Glutamatergic neuron (in vitro differentiated cells): Measurements from ENCODE around the gene ATXN10. TPM values are rescaled to one million over a fixed set of nuclear protein-coding genes. Genes with fewer than 3 reads are reported as not detected.

Experiments used
- DNase-seq: peaks from one replicate; pipeline ENCODE4 v3.0.0; 2022
- H3K27ac Mint-ChIP-seq: one replicate; pipeline ENCODE4 v1.8.0; 2020; ENCODE audit warnings: mild to moderate bottlenecking, mixed read lengths, inconsistent platforms; ENCODE audit not compliant: unreplicated experiment
- H3K27me3 Mint-ChIP-seq: one replicate; pipeline ENCODE4 v1.8.0; 2020; ENCODE audit warnings: mild to moderate bottlenecking, moderate library complexity, mixed read lengths, inconsistent platforms; ENCODE audit not compliant: unreplicated experiment
- H3K36me3 Mint-ChIP-seq: one replicate; pipeline ENCODE4 v1.8.0; 2020; ENCODE audit warnings: mild to moderate bottlenecking, mixed read lengths, inconsistent platforms; ENCODE audit not compliant: unreplicated experiment
- H3K4me1 Mint-ChIP-seq: one replicate; pipeline ENCODE4 v1.8.0; 2020; ENCODE audit warnings: mild to moderate bottlenecking, low read depth, mixed read lengths, inconsistent platforms; ENCODE audit not compliant: unreplicated experiment
- H3K4me3 Mint-ChIP-seq: one replicate; pipeline ENCODE4 v1.8.0; 2020; ENCODE audit warnings: mild to moderate bottlenecking, mixed read lengths, inconsistent platforms; ENCODE audit not compliant: unreplicated experiment
- H3K9me3 Mint-ChIP-seq: one replicate; pipeline ENCODE4 v1.8.0; 2020; ENCODE audit warnings: mild to moderate bottlenecking, moderate library complexity, mixed read lengths, inconsistent platforms; ENCODE audit not compliant: unreplicated experiment
- total RNA-seq: library from RNA; stranded (reverse); fragmentation: NEBNext Ultra II Directional; extraction: Animal tissue kit (Norgen Biotek cat#: 25700); gene quantifications from one replicate; pipeline ENCODE4 v1.2.1, GENCODE V29; 2021; ENCODE audit not compliant: unreplicated experiment
- TF ChIP-seq, protein P1 (sequence below): fragments of 200-600 bp; sonication (generic); IDR thresholded peaks from one replicate; pipeline ENCODE4 v1.5.0; 2021; ENCODE audit not compliant: partially characterized antibody, unreplicated experiment

The ATXN10 gene
- total RNA-seq, 1 donor from 2014 or later = 191 TPM

DNA sequence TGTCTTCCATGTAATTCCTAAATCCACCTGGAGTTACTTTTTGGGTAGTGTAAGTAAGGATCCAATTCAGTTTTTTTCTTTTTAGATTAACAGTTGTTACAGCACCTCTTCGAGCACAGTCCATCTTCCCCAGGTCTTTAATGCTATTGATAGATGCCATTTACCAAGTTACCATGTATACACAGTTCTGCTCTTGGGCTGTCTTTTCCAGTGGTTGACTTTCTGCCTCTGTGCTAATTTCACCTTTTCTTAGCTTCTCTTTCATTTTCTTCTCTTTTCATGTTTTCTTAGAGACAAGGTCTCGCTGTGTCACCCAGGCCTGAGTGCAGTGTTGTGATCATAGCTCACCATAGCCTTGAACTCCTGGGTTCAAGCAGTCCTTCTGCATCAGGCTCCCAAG is 12.0 kb downstream of the ATXN10 start:
- Mint-ChIP-seq H3K36me3 (no peaks in the 10 kb centered on the region), H3K27ac (no peak overlapping the region), H3K4me1 (peaks cover 6% of the 10 kb centered on the region), H3K27me3 (no peaks in the 10 kb centered on the region), H3K9me3 (no peaks in the 10 kb centered on the region), H3K4me3 (no peak overlapping the region)
- TF ChIP-seq, protein P1, sequence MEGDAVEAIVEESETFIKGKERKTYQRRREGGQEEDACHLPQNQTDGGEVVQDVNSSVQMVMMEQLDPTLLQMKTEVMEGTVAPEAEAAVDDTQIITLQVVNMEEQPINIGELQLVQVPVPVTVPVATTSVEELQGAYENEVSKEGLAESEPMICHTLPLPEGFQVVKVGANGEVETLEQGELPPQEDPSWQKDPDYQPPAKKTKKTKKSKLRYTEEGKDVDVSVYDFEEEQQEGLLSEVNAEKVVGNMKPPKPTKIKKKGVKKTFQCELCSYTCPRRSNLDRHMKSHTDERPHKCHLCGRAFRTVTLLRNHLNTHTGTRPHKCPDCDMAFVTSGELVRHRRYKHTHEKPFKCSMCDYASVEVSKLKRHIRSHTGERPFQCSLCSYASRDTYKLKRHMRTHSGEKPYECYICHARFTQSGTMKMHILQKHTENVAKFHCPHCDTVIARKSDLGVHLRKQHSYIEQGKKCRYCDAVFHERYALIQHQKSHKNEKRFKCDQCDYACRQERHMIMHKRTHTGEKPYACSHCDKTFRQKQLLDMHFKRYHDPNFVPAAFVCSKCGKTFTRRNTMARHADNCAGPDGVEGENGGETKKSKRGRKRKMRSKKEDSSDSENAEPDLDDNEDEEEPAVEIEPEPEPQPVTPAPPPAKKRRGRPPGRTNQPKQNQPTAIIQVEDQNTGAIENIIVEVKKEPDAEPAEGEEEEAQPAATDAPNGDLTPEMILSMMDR = no peak
- DNase-seq = no peak

DNA sequence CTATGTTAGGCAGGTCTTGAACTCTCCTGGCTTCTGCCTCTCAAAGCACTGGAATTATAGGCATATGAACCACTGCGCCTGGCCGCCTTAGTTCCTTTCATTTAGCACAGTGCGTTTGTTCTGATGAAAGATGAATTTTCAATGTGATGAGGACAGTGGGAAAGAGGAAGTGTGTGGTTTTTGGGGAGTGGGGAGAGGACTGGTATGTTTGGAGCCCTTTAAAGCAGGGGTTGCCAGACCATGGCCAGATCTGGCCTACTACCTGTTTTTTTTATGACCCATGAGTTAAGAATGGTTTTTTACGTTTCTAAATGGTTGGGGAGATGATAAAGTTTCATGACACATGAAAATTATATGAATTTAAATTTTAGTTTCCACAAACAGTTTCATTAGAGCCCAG is 12.5 kb downstream of the ATXN10 start:
- no peak for DNase-seq
- Mint-ChIP-seq H3K4me3 (no peak overlapping the region), H3K4me1 (peaks cover 4% of the 10 kb centered on the region), H3K27ac (no peak overlapping the region), H3K36me3 (no peaks in the 10 kb centered on the region), H3K9me3 (no peaks in the 10 kb centered on the region), H3K27me3 (no peaks in the 10 kb centered on the region)
- TF ChIP-seq, protein P1 = no peak

DNA sequence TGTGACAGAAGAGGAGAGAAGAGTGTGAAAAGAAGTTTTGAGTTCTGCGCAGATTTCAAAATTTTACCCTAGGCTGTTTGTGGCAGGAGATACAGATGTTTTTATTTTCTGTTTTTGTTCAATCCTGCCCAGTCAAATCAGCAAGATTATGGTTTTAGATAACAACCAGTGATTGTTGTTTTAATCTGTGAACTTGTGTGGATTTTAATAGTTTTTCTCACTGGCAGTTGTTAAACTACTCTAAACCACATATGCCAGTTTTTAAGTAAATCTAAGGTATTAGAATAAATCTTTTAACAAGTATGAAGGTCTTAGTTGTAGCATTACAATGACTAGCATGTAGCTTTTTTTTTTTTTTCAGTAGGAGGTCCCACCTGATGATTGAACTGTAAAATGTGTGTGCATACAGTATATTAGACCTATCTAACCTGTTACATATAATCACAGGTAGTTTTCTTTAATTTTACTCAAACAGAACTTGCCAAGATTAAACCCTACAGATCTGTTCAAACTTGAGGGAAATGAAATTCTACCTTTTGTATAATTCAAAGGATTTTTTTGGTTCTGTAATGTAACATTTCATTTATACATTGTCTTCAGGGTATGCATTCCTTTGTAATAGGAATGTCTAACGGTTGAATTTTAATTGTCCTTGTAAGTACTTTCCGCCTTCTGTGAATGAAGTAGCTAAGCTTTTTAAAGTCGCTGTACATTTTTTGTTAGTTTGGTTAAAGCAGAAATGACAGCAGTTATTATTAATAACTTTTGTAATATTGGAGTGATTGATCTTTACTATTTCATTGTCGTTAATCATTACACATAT is 13.3 kb downstream of the ATXN10 start:
- TF ChIP-seq, protein P1 = no peak
- no peak overlapping the region for H3K4me3 Mint-ChIP-seq
- no peaks in the 10 kb centered on the region for H3K27me3 Mint-ChIP-seq
- H3K36me3 Mint-ChIP-seq = no peaks in the 10 kb centered on the region
- no peaks in the 10 kb centered on the region for H3K9me3 Mint-ChIP-seq
- peaks cover 4% of the 10 kb centered on the region for H3K4me1 Mint-ChIP-seq
- no peak overlapping the region for H3K27ac Mint-ChIP-seq
- DNase-seq = no peak

DNA sequence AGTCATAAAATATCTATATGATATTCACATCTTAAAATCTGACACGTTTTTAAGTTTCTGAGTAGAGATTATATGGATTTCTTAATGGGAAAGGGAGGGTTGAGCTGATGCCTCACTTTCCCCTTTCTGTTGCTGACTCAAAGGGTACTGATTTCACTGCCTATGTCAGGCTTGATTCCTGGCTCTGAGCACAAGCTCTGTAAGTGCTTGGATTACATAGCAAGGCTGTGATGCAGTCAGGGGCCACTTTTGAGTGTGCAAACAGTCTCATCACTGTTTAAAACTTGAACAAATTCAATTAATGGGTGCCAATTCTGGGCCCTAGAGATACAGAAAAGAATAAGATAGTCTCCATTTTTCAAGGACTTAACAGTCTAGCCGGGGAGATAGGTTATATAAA is 14.4 kb downstream of the ATXN10 start:
- TF ChIP-seq, protein P1 = no peak
- Mint-ChIP-seq H3K36me3 (no peaks in the 10 kb centered on the region), H3K4me1 (peaks cover 4% of the 10 kb centered on the region), H3K27ac (no peak overlapping the region), H3K27me3 (no peaks in the 10 kb centered on the region), H3K9me3 (no peaks in the 10 kb centered on the region), H3K4me3 (no peak overlapping the region)
- no peak for DNase-seq

DNA sequence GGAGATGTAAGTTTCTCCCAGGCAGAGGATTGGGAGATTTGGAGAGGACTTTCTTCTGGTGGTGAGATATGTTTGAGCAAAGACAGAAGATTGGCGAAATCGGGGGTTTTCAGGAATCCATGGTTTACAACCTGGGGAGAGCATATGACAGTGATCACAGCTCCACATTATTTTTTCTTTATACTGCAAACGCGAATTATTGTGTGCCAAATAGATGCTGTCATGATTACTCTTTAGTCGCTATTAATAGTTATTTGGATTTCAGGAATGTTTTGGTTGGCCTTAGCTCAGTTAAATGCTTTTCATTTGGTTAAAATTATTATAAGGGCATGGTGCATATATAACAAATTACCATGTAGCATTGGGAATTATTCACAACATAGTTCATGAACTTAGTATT is 15.2 kb downstream of the ATXN10 start:
- Mint-ChIP-seq H3K36me3 (no peaks in the 10 kb centered on the region), H3K4me1 (peaks cover 4% of the 10 kb centered on the region), H3K9me3 (no peaks in the 10 kb centered on the region), H3K4me3 (no peak overlapping the region), H3K27ac (no peak overlapping the region), H3K27me3 (no peaks in the 10 kb centered on the region)
- TF ChIP-seq, protein P1 = no peak
- DNase-seq = no peak
